ENCODE results near the gene CDH23.

The CDH23 gene

DNA sequence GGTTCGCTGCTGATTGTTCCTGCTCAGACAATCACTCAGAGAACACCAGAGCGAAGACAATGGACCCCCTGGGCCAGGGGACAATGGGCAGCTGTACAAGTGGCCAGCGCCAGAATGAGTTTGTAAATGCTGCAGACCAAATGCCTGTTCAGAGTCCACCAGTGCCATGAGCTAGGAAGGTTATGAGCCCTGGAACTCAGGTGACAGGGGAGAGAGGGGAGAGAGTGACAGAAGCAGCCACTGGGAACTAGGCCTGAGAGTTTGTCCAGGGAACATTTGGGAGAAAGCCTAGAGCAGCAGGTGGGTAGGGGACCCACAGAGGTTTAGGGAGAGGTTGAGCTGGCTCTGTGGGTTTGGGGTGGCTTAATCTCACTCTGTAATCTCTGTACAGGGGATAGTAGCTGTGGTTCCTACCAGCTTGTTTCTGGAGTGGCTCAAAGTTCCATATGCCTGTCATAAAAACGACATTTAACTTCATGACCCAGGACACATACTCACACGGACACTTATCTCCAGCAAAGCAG lies 262.5 kb downstream of the CDH23 start:
- no peak for DNase-seq (ENCODE audit: low spot score)

DNA sequence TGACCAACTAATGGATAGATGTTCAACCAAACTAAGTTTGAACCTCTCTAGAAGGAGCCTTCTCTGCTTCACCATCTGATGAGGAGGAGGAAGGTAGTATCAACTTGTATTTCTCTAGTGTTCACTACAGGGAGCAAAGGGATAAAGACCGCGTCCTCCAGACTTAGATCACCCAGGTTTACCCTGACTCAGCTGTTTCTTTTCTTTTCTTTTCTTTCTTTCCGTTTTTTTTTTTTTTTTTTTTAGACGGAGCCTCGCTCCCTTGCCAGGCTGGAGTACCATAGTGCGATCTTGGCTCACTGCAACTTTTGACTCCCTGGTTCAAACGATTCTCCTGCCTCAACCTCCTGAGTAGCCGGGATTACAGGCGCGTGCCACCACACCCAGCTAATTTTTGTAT lies 263.0 kb downstream of the CDH23 start:
- no peak for DNase-seq (ENCODE audit: low spot score)

DNA sequence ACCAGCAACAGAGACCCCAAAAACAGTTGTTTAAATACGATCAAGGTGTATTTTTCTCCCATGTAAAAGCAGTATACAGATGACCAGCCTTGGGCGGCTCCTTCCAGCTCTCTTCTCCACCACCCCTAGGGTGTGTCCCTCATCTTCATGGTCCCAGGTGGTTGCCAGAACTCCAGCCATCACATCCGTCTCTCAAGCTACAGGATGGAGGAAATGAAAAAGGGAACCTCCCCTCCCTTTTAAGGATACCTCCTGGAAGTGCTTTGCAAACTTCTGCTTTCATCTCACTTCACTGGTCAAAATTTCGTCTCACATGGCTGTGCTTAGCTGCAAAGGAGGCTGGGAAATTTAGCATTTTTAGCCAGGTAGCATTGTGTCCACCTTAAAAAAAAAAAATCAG lies 263.6 kb downstream of the CDH23 start:
- no peak for DNase-seq (ENCODE audit: low spot score)

DNA sequence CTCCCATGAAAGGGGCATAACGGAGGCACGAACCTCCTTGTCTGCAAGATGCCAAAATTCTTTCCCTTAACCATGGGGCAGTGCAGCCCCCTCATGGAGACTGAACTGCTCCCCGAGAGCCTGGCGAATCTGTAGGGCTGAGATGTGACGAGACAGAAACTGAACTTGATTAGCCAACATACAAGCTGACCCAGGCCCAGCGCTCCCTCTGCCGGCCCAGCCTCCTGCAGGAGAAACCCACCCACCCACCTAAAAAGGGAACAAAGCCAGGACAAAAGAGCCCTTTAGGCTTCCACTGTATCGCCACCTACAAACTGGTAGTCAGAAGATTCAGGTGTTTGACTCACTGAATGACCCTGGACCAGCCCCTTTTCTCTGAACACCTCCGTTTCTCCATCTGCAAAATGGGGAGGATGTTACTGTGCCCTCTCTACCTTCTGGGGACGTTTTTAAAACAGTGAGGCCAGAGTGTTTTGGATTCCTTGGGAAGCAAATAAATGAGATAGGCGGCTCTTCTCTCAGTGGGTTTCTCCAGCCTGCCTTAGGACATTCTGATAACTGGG lies 264.4 kb downstream of the CDH23 start:
- no peak for DNase-seq (ENCODE audit: low spot score)

DNA sequence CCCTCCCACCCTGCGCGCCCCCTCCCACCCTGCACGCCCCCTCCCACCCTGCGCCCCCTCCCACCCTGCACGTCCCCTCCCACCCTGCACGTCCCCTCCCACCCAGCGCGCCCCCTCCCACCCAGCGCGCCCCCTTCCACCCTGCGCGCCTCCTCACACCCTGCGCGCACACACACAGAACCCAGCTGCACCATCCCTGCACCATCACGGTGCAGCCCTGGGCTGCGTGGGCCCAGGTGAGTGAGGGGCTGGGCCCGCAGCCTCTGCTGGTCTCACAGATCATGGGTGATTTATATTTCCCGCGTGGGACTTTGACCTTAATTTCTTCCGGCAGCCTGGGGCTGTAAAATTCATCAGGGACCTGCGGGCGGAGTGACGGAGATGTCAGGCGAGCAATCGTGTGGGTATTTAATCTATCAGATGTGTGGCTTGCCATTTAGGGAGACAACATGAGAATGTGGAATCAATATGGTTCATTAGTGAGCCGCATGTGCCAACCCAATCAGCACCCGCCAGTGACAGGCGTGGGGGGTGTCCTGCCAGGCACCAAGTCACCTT lies 265.1 kb downstream of the CDH23 start:
- no peak for DNase-seq (ENCODE audit: low spot score)

DNA sequence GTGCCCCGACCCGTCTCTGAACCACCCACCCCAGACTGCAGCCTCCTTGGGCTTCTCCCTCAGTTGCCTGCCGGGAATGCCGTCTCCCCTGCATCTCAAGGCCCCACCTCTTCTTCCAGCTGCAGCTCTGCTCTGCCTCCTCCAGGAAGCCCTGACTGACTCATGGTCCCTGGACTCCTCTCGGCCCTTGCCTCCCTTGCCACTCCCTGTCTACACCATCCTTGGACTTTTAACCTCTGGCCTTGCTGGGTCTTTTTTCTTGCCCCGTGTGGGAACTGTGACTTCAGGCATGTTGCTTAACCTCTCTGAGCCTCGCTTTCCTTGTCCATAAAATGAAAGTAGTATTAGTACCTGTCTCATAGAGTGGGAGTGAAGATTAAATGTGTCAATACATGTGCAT lies 266.6 kb downstream of the CDH23 start:
- no peak for DNase-seq (ENCODE audit: low spot score)

DNA sequence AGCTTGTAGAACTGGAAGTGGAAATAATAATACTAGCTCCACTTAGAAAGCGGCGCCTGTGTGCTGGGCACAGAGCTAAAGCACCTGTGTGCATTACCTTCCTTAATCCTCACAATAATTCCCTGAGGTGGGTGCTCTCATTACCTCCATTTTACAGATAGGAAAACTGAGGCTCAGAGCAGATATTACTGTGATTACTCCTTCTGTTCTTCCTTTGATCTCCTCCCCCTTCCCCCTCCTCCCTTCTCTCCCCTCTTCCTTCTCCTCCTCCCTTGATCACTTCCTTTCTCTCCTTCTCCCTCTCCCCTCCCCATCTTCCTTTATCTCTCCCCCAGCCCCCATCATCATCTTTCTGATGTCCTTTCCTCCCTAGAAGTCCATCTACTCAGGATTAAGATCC lies 267.9 kb downstream of the CDH23 start:
- no peak for DNase-seq (ENCODE audit: low spot score)

DNA sequence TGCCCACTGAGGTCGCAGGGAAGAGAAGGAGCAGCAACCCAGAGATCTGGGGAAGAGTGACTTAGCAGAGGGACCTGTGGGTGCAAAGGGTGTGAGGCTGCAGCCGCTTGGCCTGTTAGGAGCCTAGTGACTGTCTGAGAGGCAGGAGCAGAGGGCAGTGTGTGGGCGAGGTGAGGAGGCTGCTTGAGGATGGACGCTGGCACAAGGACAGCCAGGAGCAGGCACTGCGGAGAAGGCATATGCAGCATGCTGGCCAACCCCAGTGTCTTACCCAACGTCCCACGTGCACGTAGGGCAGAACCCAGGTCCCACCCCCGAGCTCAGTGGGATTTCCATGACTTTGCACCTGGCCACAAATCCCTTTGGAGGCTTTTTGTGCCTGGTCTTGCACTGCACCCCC lies 268.7 kb downstream of the CDH23 start:
- no peak for DNase-seq (ENCODE audit: low spot score)

DNA sequence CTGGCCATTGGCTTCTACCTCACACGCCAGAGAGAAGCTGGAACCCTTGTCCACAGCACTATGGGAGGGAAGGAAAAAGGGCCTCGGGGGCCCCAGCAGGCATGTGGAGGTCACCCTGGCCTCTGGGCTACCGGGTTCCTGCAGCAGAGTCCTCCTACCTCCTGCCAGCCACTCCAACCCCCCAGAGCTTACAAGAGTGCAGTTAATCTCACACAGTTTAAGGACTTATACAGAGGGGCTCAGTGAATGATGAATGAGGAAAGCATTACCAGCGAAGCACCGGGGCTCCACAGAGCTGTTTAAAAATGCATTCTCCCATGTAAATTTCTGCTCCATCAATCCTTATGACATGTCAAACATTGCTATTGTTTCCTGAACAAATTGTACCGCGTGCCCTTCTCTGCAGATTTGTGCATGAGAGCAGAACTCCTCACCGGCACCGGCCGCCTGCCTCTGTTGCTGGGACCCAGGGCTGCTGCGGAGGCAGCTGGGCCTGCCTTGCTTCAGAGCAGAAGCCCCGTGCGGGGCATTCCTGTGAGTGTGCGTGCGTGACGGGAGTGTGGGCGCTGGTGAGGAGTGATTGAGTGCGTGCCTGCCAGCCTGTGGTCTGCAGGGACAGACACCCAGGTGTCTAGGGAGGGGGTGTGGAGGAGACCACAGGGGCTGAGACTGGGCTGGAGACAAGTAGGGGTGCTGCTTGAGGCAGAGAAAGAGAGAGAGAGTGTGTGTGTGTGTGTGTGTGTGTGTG lies 270.1 kb downstream of the CDH23 start:
- no peak for DNase-seq (ENCODE audit: low spot score)

DNA sequence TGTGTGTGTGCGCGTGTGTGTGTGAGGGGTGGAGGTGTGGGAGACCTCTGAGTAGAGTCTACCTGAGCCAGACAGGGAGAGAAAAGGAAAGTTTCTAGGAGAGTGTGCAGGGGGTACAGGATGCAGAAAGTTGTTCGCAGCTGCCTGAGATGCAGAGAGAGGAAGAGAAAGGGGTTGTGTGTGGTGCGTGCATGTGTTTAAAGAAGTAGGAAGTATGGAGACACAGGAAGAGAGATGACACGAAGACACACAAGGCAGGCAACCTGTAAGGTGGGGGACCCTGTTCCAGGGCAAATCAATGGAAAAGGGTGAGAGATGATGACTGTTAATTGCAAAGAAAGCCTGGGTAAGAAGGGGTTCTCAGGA lies 270.6 kb downstream of the CDH23 start:
- DNase-seq (ENCODE audit: low spot score), result no peak

DNA sequence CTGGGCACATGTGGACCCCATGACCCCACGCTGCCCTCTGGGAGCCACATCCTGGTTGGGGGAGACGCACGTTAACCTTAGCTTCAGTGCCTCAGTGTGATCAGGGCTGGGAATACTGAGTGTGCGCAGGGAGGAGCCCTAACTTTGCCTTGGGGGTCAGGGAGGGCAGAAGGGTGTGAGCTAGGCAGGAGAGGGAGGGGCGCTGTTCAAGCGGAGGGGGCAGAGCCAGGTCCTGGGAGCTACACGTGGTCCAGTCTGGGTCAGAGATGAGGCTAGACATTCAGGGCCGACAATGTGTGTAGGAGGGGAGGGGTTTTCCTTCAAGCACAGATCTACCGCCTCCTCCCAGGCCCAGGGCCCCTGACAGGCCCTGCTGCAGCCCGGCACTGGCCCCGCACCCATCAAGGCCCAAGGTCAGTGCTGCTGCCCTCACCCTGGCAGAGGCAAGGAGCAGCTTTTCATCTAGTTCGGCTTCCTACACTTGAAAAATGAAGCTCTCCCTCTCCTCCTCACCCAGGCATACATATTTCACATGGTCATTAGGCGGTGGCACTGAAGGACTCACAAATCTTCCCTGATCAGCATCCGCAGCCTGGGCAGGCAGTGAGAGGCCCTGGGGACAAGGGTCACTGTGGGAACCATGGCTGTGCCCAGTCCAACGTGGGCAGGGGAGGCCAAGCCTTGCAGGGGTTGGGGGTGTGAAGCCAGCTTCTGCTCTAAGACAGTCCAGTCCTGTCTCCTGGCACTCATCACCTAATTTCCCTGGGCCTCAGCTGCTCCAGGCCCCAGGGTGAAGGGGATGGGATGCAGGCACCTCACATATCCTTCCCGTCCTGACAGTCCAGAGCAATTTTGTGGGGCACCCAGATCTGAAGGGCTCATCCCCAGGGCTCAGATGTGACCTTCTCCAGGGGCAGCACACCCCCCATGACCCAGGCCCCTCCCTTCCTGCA lies 275.6 kb downstream of the CDH23 start:
- DNase-seq (ENCODE audit: low spot score), result no peak

DNA sequence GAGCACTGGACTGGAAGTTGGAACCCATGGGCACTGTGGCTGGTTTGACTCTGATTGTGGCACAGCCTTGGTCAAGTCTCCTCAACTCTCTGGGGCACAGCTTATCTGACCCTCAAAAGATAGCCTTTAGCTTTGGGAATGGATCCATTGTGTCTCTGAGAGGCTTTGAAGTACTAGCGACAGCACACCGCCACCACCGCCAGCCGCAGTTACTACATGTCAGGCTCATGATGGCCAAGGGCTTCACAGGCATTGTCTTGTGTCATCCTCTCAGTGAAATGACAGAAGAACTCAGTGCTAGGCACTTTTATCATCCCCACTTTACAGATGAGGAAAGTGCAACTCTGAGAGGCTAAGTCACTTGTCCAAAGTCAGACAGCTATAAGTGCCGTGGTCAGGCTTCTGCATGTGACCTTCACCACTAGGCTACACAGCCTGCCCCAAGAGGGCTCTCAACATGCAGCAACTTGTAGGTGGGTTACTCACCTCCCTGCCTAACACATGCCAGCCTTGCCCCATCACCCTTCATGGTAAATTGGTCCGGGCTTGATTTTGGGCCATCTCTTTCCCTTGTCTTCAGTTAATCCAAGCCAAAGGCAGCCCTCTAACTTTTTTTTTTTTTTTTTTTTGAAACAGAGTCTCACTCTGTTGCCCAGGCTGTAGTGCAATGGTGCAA lies 278.7 kb downstream of the CDH23 start:
- no peak for DNase-seq (ENCODE audit: low spot score)

DNA sequence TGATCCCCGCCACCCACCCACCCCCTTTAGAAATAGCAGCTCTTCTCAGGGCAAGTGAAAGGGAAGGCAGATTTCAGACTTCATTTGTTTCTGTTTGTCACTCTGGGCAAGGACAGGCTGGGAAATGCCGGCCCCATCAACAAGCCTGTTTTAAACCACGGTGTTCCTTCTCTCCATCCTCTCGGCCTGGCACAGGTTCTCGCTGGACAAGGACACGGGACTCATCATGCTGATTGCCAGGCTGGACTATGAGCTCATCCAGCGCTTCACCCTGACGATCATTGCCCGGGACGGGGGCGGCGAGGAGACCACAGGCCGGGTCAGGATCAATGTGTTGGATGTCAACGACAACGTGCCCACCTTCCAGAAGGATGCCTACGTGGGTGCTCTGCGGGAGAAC lies 280.5 kb downstream of the CDH23 start:
- DNase-seq (ENCODE audit: low spot score), result no peak

DNA sequence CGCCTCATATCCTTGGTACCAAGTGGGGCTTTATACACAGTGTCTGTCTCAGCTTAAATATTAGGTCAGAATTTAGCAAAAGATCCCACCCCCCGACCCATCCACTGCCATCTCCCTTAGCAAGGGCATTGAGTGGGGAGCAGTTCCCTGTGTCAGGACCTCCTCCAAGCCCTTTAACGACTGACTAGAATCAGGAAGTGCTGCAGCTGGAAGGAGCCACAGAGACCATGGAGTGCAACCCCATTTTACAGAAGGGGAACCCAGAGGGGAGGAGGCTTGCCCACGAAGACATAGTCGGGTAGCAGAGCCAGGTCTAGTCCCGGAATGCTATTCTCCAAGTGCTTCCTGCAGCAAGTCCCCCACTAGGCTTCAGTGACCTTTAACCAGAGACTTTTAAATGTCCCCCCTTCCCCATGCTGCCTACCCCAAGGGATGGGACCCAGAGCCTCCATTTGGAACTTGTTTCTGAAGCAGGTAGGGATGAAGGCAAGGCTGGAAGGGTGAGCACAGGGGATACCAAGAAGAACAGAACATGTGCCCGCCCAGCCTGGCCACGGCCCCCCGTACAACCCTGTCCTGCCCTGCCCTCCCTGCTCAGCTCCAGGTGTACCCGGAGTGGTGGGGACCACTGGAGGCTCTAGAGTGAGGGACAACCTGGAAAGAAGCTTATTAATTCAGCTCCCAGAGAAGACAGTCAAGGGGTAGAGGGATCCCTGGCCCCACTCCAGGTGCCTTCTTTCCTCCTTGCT lies 281.5 kb downstream of the CDH23 start:
- no peak for DNase-seq (ENCODE audit: low spot score)

DNA sequence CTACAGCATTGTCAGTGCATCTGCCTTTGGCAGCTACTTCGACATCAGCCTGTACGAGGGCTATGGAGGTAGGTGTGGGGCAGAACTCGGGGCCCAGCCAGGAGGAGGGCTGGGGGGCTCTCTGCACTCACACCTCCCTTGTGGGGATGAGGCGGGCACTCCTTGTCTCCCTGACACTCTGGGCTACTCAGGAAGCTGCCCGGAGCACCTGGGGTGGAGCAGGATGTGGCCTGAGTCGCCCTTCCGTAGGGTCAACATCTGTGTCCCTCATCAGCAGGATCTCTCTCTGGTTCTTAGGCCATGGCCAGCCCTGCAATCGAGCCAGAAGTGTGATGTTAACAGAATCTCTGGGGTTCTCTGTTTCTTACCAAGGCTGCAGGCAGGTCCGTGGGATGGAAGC lies 282.7 kb downstream of the CDH23 start:
- DNase-seq (ENCODE audit: low spot score), result no peak

DNA sequence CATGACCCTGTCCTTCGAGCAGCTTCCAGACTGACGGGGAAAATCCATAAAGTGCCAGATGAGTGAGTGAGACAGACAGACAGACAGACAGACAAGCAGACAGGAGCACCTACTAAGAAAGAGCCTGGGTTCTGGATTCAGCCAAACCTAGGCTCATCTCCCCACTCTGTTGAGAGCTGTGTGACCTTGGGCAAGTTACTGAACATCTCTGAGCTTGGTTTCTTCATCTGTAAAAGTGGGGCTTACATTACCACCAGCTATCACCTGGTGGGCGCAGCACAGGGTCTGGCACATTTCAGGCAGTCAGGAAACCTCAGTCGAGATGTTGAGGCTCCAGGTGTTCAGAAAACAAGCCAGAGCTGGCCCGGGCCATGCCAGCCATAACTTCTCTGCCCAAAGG lies 285.3 kb downstream of the CDH23 start:
- no peak for DNase-seq (ENCODE audit: low spot score)

DNA sequence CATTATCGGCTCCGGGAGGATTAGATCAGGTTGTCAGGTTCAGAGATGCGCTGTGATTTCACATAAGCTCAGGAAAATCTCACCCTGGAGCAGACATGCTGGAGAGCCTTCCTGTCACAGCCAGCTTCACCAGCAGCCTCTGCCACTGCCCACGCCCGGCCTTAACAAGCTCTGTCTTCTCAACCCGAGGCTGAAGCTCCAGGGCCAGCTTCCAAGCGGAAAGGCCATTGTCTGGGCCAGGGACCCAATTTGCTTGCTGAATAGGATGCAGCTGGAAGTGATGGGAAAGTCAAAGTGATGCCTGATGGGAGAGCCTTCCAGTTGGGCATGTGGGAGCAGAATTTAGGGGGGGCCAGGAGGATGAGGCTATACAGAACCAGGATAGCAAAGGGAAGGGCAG lies 286.6 kb downstream of the CDH23 start:
- DNase-seq (ENCODE audit: low spot score), result no peak

DNA sequence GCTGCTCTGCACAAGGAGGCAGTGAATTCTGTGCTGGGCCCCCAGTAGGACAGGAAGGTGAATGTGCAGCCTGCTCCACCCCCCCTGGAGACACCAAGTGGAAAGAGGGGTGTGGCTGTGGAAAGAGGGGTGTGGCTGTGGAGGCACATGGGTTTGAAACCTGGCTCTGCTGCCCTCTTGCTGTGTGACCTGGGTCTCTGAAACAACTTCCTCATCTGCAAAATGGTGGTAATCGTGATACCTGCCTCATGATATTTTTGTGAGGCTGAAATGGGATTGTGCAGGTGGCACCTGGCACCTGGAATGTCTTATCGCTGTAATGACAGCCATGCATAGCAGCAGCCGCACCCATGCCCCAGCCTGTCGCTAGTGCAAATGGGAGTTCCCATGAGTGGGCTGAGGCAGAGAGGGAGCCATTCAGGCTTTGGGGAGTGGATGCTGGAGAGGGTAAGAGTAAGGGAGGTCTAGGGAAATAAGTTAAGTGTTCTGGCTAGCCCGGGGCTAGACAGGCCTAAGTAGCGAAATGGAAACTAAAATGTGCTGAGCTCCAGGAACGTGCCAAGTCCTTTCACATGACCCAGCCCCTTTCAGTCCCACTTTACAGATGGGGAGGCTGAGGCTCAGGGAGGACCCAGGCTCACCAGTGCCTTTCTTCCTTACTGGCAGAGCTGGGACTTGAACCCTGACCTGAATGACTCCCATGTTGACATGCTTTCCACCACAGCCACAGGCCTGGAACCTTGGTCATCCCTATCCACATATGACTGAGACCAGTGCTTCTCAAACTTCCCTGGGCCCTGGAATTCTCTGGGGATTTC lies 287.8 kb downstream of the CDH23 start:
- DNase-seq (ENCODE audit: low spot score), result no peak

DNA sequence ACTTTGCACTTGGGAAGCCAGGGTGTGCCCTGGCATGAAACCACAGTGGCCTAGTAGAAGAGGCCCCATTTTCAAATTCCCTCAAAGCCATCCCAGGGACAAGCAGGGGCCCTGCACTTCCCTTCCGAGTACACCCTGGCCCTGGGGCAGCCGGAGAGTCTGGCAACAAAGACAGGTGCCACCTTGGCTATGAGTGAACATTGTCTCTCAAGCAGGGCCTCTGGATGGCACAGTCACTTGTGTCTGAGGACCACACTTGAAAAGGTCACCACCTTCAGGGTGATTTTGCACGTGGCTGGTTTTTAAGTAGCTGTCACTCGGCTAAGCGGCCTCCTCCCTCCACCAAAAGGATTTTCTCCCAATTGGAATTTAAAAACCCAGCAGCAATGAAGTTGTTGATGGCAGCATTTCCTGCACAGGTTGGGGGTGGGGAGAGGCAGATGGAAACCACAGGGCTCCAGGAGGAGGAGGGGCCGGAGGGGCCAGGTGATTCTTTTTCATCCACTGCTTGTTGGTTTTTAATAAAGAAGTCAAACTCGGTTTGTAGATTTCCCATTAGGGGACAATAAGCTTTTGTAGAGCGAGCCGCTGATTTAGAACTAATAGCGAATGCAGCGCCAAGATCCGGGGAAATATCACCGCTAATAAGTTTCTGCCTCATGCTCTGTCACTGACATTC lies 289.0 kb downstream of the CDH23 start:
- no peak for DNase-seq (ENCODE audit: low spot score)

DNA sequence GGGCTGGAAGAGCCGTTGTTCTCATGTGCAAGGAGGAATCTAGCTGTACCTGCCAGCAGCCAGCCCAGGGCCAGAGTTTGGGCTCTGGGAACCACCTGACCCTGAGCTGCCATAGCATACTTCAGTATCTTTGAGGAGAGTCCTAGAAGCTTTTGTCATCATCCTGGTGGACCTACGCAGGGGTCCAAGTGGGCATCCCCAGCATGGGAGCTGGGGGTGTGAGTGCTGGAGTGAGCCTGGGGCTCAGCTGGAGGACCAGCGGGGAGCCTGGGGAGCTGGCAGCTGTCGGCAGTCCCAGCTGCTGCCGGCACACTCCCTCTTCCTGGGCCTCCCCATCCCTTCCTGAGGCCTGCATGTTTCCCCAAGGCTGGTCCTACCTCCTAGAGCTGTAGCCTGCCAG lies 290.4 kb downstream of the CDH23 start:
- DNase-seq (ENCODE audit: low spot score), result no peak

Measured in putamen (tissue), 1 donor.